DOHH2 (cell line): ENCODE results near the gene SLCO2A1.

ENCODE experiments used
- H3F3A ChIP-seq: fragments of 200-600 bp; sonication (generic), shearing (Covaris generic); 2 replicates; pipeline ENCODE4 v1.6.0; 2016; ENCODE audit warnings: antibody characterized with exemption, mild to moderate bottlenecking; ENCODE audit not compliant: control insufficient read depth, insufficient read depth
- H3K27ac ChIP-seq: fragments of 200-600 bp; sonication (generic); 2 replicates; pipeline ENCODE4 v1.5.1; 2014; ENCODE audit warnings: low read depth, mild to moderate bottlenecking, low read length, moderate library complexity
- H3K27me3 ChIP-seq: fragments of 200-600 bp; sonication (generic); 2 replicates; pipeline ENCODE4 v1.6.1; 2014; ENCODE audit warnings: mild to moderate bottlenecking, low read length, mixed read lengths; ENCODE audit not compliant: control insufficient read depth
- H3K36me3 ChIP-seq: fragments of 200-600 bp; sonication (generic); 2 replicates; pipeline ENCODE4 v1.6.1; 2014; ENCODE audit warnings: mild to moderate bottlenecking, low read length, moderate library complexity, mixed read lengths; ENCODE audit not compliant: control insufficient read depth
- H3K4me1 ChIP-seq: fragments of 200-600 bp; sonication (generic); 2 replicates; pipeline ENCODE4 v1.6.1; 2014; ENCODE audit warnings: mild to moderate bottlenecking, low read length, mixed read lengths; ENCODE audit not compliant: control insufficient read depth
- H3K4me2 ChIP-seq: fragments of 200-600 bp; sonication (generic); 2 replicates; pipeline ENCODE4 v1.6.0; 2014; ENCODE audit warnings: mild to moderate bottlenecking, low read length, moderate library complexity
- H3K4me3 ChIP-seq: fragments of 200-600 bp; sonication (generic); 2 replicates; pipeline ENCODE4 v1.5.1; 2014; ENCODE audit warnings: mild to moderate bottlenecking, low read length, mixed read lengths
- H3K79me2 ChIP-seq: fragments of 200-600 bp; sonication (generic); 2 replicates; pipeline ENCODE4 v1.6.1; 2014; ENCODE audit warnings: mild to moderate bottlenecking, low read length, mixed read lengths; ENCODE audit not compliant: control insufficient read depth
- H3K9me2 ChIP-seq: fragments of 200-600 bp; sonication (generic); replicated peaks from 2 replicates; pipeline ENCODE4 v1.6.1; 2014; ENCODE audit warnings: mild to moderate bottlenecking, low read length, mixed read lengths; ENCODE audit not compliant: control insufficient read depth
- H3K9me3 ChIP-seq: fragments of 200-600 bp; sonication (generic); 2 replicates; pipeline ENCODE4 v1.6.1; 2014; ENCODE audit warnings: antibody characterized with exemption, low read length, mixed read lengths; ENCODE audit not compliant: control insufficient read depth, insufficient read depth
- H4K20me1 ChIP-seq: fragments of 200-600 bp; sonication (generic); 2 replicates; pipeline ENCODE4 v1.6.0; 2014; ENCODE audit warnings: low read depth, mild to moderate bottlenecking, antibody characterized with exemption, low read length, moderate library complexity; ENCODE audit not compliant: control insufficient read depth, insufficient read depth
- CTCF ChIP-seq: fragments of 200-600 bp; sonication (generic); IDR thresholded peaks from one replicate; pipeline ENCODE4 v1.5.1; 2014; ENCODE audit warnings: antibody characterized with exemption, mild to moderate bottlenecking, low read depth, low read length; ENCODE audit not compliant: poor library complexity, severe bottlenecking
- EZH2phosphoT487 ChIP-seq: fragments of 200-600 bp; sonication (generic); IDR thresholded peaks from 2 replicates; pipeline ENCODE4 v1.6.1; 2017; ENCODE audit warnings: borderline replicate concordance, mild to moderate bottlenecking, antibody characterized with exemption, low read length, moderate library complexity, mixed read lengths

Gene SLCO2A1

GRCh38 chr3:133964547-133964946, 65.2 kb downstream of the SLCO2A1 start:
- no peaks in the 10 kb centered on the region for H3K36me3 ChIP-seq
- no peaks in the 10 kb centered on the region for H4K20me1 ChIP-seq
- no peak overlapping the region for H3K27ac ChIP-seq
- no peaks in the 10 kb centered on the region for H3K79me2 ChIP-seq
- H3K4me3 ChIP-seq, result no peak overlapping the region
- H3K27me3 ChIP-seq, result no peaks in the 10 kb centered on the region
- no peaks in the 10 kb centered on the region for H3K4me1 ChIP-seq
- no peaks in the 10 kb centered on the region for H3K9me2 ChIP-seq
- H3K9me3 ChIP-seq, result no peaks in the 10 kb centered on the region
- H3F3A ChIP-seq, result no peaks in the 10 kb centered on the region
- no peak for TF ChIP-seq EZH2phosphoT487
- TF ChIP-seq CTCF, result no peak
- H3K4me2 ChIP-seq, result no peak overlapping the region

GRCh38 chr3:133963657-133964396, 65.9 kb downstream of the SLCO2A1 start:
- TF ChIP-seq CTCF, result no peak
- no peak for TF ChIP-seq EZH2phosphoT487
- Histone ChIP-seq H3K36me3 (no peaks in the 10 kb centered on the region), H3K9me2 (no peaks in the 10 kb centered on the region), H3K9me3 (no peaks in the 10 kb centered on the region), H3K4me2 (no peak overlapping the region), H3K27me3 (no peaks in the 10 kb centered on the region), H3K27ac (no peak overlapping the region), H4K20me1 (no peaks in the 10 kb centered on the region), H3K79me2 (no peaks in the 10 kb centered on the region), H3F3A (no peaks in the 10 kb centered on the region), H3K4me1 (no peaks in the 10 kb centered on the region), H3K4me3 (no peak overlapping the region)

GRCh38 chr3:133962849-133963248, 66.9 kb downstream of the SLCO2A1 start:
- Histone ChIP-seq H3K9me2 (no peaks in the 10 kb centered on the region), H3K79me2 (no peaks in the 10 kb centered on the region), H3K9me3 (no peaks in the 10 kb centered on the region), H3K36me3 (no peaks in the 10 kb centered on the region), H4K20me1 (no peaks in the 10 kb centered on the region), H3F3A (no peaks in the 10 kb centered on the region), H3K27ac (no peak overlapping the region), H3K4me1 (no peaks in the 10 kb centered on the region), H3K4me3 (no peak overlapping the region), H3K27me3 (no peaks in the 10 kb centered on the region), H3K4me2 (no peak overlapping the region)
- TF ChIP-seq EZH2phosphoT487 (no peak), CTCF (no peak)
